Superior temporal gyrus (tissue), 1 donor: ENCODE results near the gene FUT8.

Source experiments
- DNase-seq: peaks from one replicate; pipeline ENCODE4 v3.0.0-alpha.2; 2016; ENCODE audit errors: extremely low spot score

FUT8 gene

GRCh38 chr14:65412032-65412846 is at the start of gene FUT8:
FUT8 (plus strand) TSS chr14:65412730; CDS start chr14:65561564, 148,834 bp downstream.
- peak; percentile 94 for DNase-seq

DNA sequence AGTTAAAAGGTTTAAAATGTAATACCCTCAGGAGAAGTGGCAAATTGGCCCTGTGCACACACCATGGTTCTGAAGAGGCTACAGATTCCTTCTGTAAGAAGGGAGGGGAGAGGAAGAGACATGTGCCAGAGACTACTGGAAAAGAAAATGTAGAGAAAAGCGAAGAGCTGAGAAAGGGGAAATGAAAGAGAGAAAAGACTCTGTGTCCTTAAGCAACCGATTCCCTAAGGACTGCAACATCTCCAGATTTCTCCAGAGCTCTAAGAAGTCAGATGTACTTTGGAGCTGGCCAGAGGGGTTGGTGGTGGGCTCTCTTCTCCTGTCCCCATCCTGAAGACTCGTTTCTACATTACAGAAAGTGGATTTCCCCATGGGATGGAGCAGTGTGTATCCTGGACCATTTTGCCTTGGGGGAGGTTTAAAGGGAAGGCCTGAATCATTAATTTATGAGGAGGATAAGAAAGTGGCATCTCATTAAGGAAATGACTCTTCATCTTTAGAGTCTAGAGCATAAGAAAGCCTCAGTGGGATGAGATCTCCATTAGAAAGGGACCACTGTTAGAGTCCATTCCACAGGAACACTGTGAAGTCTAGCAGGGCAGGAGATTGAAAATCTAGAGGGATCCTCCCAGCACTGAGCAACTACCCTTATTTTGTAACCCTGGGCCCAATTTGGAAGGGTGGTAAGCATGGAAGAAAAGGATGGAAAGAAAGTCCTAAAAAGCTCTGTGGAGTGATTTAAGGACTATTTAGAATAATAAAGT is 45.5 kb upstream of the FUT8 start:
- DNase-seq, result no peak

GRCh38 chr14:65369560-65369959 is 43.0 kb upstream of the FUT8 start:
- no peak for DNase-seq

- DNase-seq, result peak; percentile 4
Measured at GRCh38 chr14:65370801-65371248, 41.7 kb upstream of the FUT8 start.

DNA sequence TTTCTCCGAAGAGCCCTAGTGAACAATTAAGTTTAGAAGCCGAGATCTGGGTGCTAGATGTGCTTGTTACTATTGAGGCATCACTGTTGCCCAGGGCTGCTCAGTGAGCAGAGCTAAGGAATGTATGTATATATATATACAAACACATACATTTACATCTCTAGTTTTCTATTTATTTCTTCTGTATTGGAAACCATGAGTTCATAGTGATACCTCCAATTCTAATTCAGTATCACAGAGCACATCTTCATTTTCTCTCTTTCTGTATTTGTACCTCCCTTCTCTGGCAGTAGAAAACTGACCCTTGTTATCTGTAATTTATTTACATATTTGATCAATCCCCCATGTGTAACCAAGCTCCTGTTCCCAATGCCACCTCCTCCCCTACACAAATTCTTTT is 40.7 kb upstream of the FUT8 start:
- no peak for DNase-seq

DNA sequence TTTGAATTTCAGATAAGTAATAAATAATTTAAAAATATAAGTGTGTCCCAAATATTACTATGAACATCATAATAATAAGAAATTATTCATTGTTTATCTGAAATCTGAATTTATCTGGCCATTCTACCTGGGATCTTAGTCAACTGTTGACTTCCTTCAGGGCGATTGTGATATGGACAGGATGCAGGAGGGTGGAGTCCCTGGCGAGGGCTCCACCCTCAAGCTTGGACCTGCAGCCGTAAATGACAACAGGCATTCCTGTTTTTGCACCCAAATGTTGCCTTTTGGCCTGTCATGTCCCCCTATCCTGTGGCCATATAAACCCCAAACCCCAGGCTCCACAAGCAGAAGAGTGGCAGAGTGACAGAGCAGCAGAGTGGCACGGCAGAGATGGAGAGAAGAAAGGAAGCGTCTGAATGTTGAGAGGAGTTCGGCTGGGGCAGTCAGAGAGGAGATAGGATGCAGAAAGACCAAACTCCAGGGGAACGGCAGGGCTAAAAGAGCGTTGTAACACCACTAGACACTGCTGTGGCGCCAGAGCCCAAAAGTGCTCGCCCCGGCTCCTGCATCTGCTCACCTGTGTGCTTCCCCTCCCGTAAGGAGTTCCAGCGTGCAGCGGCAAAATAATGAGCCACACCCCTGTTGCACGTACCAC is 39.4 kb upstream of the FUT8 start:
- peak; percentile 45 for DNase-seq

GRCh38 chr14:65373671-65374039 is 38.9 kb upstream of the FUT8 start:
- peak; percentile 85 for DNase-seq

DNA sequence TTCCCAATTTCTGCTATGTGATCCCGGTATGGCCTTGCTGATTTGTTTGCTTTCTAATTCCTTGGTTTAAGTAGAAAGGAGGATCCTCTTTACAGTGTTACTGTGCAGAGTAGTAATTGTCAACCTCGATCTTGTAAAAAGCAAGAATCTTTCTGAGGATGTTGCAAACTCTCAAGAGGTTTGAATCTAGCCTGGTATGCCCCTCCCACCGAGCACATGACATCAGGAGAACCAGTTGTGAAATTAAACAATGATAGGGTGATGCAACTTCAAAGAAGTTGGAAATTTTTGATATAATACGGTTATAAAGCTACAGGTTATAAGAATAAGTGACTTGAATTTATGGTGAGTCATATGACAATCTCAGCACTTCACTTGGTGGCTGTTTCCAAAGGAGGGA is 35.0 kb upstream of the FUT8 start:
- DNase-seq, result no peak

- DNase-seq, result peak; percentile 82
Measured at GRCh38 chr14:65382586-65382985, 29.9 kb upstream of the FUT8 start.

- no peak for DNase-seq
Measured at GRCh38 chr14:65387171-65387570, 25.4 kb upstream of the FUT8 start.

GRCh38 chr14:65387628-65388027 is 24.9 kb upstream of the FUT8 start:
- DNase-seq, result no peak

GRCh38 chr14:65392296-65392695 is 20.2 kb upstream of the FUT8 start:
- DNase-seq, result no peak

GRCh38 chr14:65396082-65396910 is 16.2 kb upstream of the FUT8 start:
- DNase-seq, result no peak

DNA sequence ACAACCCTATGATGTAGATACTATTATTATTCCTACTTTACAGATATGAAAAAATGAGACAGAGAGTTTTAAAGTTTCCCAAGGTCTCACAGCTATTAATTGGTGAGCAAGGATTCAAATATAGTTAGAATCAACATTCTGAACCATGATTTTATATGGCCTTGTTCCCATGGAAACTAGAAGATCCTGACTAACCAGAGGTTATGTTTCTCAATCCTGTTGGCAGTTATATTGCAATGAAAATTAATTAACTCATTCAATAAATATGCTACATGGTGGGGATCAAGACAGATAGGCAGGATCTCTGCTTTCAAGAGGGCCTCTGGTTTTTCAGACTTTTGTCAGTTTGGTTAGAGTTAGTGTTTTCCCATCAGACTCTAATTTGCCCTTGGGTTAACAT is 9.3 kb upstream of the FUT8 start:
- no peak for DNase-seq

- DNase-seq, result no peak
Measured at GRCh38 chr14:65408113-65408512, 4.4 kb upstream of the FUT8 start.

- DNase-seq, result no peak
Measured at GRCh38 chr14:65410640-65411039, 1.9 kb upstream of the FUT8 start.

- peak; percentile 98 for DNase-seq
Measured at GRCh38 chr14:65411656-65412031, 886 bp upstream of the FUT8 start.

GRCh38 chr14:65412856-65413738 is 567 bp downstream of the FUT8 start:
- peak; percentile 60 for DNase-seq

DNA sequence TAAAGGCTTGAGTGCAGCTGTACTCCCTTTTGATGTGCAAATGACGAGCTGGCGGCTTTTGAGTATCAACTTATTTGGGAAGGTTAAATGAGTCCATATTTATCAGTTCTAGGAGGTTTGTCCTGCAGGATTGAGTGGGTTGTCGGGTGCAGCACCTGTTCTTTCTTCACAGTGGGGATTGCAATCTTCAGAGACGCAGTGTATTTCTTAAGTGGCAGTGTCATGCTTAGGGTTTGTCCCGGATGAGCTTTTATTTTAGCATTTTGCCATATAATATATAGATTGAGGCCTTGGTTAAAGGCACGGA is 1.2 kb downstream of the FUT8 start:
- DNase-seq, result peak; percentile 61

DNA sequence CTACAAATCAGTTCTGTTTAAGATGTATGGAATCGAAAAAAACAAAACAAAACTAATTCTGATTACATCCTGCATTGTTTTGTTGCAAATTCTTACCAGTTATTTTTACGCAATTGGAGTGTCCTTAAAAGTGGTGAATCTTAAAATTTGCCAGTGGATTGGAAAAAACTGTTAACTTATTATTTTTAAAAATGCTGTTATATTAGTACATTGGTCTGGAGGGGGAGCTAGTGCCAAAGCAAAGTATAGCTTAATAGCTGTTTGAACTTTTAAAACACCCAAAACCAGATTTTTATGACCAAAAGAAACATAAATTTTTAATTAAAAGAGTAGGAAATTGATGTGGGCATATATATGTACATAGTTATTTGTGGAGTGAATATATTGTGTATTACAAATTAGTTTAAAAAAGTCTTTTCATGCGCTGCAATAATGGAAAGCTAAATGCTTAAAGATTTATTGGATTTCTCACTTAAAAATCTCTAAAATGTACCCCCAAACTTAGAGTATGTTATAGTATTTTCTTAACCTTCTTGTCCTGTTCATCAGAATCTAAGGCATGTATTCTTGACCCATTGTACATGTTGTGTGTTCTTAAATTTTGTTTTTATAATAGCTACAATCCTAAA is 2.5 kb downstream of the FUT8 start:
- DNase-seq, result peak; percentile 84
